ENCODE results near the gene NFIA. TPM values are rescaled to one million over a fixed set of nuclear protein-coding genes. Genes with fewer than 3 reads are reported as not detected.
A peak's percentile ranks its signal among the peaks of the same experiment; 100 is the strongest.

Gene NFIA
- total and polyA plus RNA-seq, 9 of the 15 experiments (the other 6 are each of a cell fraction or from before 2014, with no cell fraction given) = 5.3 to 24.9 (median 9.8) TPM

- Histone ChIP-seq H3K4me3 (no peak overlapping the region), H3K27ac (ENCODE audit: extremely low read depth, low read depth, low read length) (no peak overlapping the region), H3K27me3 (ENCODE audit: control insufficient read depth in 2 of 2, insufficient read depth in 2 of 2, low read length in 2 of 2) (no peaks in the 10 kb centered on the region), H3K36me3 (ENCODE audit: control insufficient read depth, insufficient read depth, low read length) (peaks cover 44% of the 10 kb centered on the region), H4K20me1 (replicated peaks; ENCODE audit: control insufficient read depth, insufficient read depth, low read length) (peaks cover 6% of the 10 kb centered on the region; the same call in 1 of the 2 replicates), H3K4me1 (replicated peaks in 1 of 2; ENCODE audit: control insufficient read depth in 2 of 2, insufficient read depth in 2 of 2, low read length in 2 of 2) (peaks cover 0 to 4% of the 10 kb centered on the region in 2 experiments; a peak in 2 of 5 replicates), H3K9me3 (replicated peaks; ENCODE audit: control insufficient read depth, insufficient read depth, low read depth, low read length) (no peaks in the 10 kb centered on the region), H3K79me2 (ENCODE audit: control insufficient read depth, insufficient read depth, low read length) (peaks cover 99% of the 10 kb centered on the region), H2AFZ (ENCODE audit: low read depth, low read length) (no peak overlapping the region), H3K4me2 (ENCODE audit: insufficient read depth, low read length) (no peak overlapping the region), H3K9me1 (ENCODE audit: control insufficient read depth, insufficient read depth, low read length) (no peaks in the 10 kb centered on the region), H3K9ac (ENCODE audit: insufficient read depth in 1 of 2, low read depth in 2 of 2, low read length in 2 of 2) (no peak overlapping the region)
- in situ Hi-C loops (cut with MboI) (no loop called here), intact Hi-C loops (cut with micrococcal nuclease) (loop anchor here (10.0 kb wide), 1 partner anchor 761 kb away; no protein-coding TSS in a partner anchor)
- ATAC-seq (peak; percentile 23; the same call in 2 of the 3 replicates), FAIRE-seq (no peak), DNase-seq (ENCODE audit: extremely low read depth in 1 of 4, low spot score in 3 of 4) (no peak)
- ChIA-PET CTCF (ENCODE audit: low intra/inter-chr PET ratio) (no interaction called here), POLR2A (interaction anchor here (1.0 to 2.0 kb wide), 4 partner anchors 8 to 44 kb away, joined by 3 to 7 read pairs (median 4); partner anchors contain the start of gene NFIA)
- 63% methylated on average over 2 of the region's 2 CpGs for WGBS (ENCODE audit: insufficient coverage, low coverage, missing lambda C conversion rate)
- no TSS peak for BruUV-seq (replicated peaks)
- TF ChIP-seq SOX6 (IDR thresholded peaks at IDR 0.05) = peak; percentile 61; the same call in 1 of the 2 replicates
- TF ChIP-seq KHSRP (IDR thresholded peaks at IDR 0.05) = no peak
- TF ChIP-seq, protein P1, sequence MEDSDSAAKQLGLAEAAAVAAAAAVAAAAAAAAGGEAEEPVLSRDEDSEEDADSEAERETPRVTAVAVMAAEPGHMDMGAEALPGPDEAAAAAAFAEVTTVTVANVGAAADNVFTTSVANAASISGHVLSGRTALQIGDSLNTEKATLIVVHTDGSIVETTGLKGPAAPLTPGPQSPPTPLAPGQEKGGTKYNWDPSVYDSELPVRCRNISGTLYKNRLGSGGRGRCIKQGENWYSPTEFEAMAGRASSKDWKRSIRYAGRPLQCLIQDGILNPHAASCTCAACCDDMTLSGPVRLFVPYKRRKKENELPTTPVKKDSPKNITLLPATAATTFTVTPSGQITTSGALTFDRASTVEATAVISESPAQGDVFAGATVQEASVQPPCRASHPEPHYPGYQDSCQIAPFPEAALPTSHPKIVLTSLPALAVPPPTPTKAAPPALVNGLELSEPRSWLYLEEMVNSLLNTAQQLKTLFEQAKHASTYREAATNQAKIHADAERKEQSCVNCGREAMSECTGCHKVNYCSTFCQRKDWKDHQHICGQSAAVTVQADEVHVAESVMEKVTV (CRISPR knock-in tag; IDR thresholded peaks at IDR 0.05) = no peak
- TF ChIP-seq KAT7 (CRISPR knock-in tag; IDR thresholded peaks at IDR 0.05; ENCODE audit: borderline replicate concordance) = no peak
- TF ChIP-seq KLF16 (IDR thresholded peaks at IDR 0.05) = no peak
- TF ChIP-seq ZKSCAN1 (IDR thresholded peaks at IDR 0.05; ENCODE audit: low read depth, low read length) = peak; percentile 75; the same call in 1 of the 2 replicates
- no peak for TF ChIP-seq THRAP3 (IDR thresholded peaks at IDR 0.05; ENCODE audit: borderline replicate concordance)
- no peak for TF ChIP-seq HNRNPUL1 (IDR thresholded peaks at IDR 0.05; ENCODE audit: low read length)
- no peak for TF ChIP-seq NCOA1 (IDR thresholded peaks at IDR 0.05; ENCODE audit: low read depth)
- TF ChIP-seq SMAD3 (CRISPR knock-in tag; conservative IDR thresholded peaks at IDR 0.05) = no peak
- no peak for TF ChIP-seq ZNF146 (CRISPR knock-in tag; IDR thresholded peaks at IDR 0.05; ENCODE audit: unreplicated experiment)
- no peak for TF ChIP-seq HNRNPL (IDR thresholded peaks at IDR 0.05; ENCODE audit: low read depth, low read length)
- no peak for TF ChIP-seq ZNF354B (CRISPR knock-in tag; IDR thresholded peaks at IDR 0.05)
- TF ChIP-seq, protein P2, sequence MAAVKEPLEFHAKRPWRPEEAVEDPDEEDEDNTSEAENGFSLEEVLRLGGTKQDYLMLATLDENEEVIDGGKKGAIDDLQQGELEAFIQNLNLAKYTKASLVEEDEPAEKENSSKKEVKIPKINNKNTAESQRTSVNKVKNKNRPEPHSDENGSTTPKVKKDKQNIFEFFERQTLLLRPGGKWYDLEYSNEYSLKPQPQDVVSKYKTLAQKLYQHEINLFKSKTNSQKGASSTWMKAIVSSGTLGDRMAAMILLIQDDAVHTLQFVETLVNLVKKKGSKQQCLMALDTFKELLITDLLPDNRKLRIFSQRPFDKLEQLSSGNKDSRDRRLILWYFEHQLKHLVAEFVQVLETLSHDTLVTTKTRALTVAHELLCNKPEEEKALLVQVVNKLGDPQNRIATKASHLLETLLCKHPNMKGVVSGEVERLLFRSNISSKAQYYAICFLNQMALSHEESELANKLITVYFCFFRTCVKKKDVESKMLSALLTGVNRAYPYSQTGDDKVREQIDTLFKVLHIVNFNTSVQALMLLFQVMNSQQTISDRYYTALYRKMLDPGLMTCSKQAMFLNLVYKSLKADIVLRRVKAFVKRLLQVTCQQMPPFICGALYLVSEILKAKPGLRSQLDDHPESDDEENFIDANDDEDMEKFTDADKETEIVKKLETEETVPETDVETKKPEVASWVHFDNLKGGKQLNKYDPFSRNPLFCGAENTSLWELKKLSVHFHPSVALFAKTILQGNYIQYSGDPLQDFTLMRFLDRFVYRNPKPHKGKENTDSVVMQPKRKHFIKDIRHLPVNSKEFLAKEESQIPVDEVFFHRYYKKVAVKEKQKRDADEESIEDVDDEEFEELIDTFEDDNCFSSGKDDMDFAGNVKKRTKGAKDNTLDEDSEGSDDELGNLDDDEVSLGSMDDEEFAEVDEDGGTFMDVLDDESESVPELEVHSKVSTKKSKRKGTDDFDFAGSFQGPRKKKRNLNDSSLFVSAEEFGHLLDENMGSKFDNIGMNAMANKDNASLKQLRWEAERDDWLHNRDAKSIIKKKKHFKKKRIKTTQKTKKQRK (IDR thresholded peaks at IDR 0.05; ENCODE audit: borderline replicate concordance, low read depth, low read length) = no peak
- no peak for TF ChIP-seq ZNF253 (CRISPR knock-in tag; conservative IDR thresholded peaks at IDR 0.05)
- TF ChIP-seq NFE2L1 (tag; IDR thresholded peaks at IDR 0.05; ENCODE audit: borderline replicate concordance, low read depth) = no peak
- no peak for TF ChIP-seq JUN (IDR thresholded peaks at IDR 0.05; ENCODE audit: borderline replicate concordance, low read depth, low read length)
- no peak for TF ChIP-seq JUN (CRISPR knock-in tag; IDR thresholded peaks at IDR 0.05; ENCODE audit: borderline replicate concordance)
These were observed 11.3 kb downstream of the NFIA start for GRCh38 chr1:61093525-61094137.
